Activated CD4-positive, CD25-positive, alpha-beta regulatory T cell treated with anti-CD3 and anti-CD28 coated beads, Interleukin-2, amount 50 U/mL, for 24 hours (primary cell): ENCODE results near the gene MCTP1.

Experiments
- ATAC-seq, 2 donors: fragments of 150-1000 bp; cut with Tn5 transposase; one replicate each; pipeline ENCODE4 v1.10.0; 2021; ENCODE audit warnings: mild to moderate bottlenecking in 1 of 2, moderate library complexity in 1 of 2

Gene MCTP1

DNA sequence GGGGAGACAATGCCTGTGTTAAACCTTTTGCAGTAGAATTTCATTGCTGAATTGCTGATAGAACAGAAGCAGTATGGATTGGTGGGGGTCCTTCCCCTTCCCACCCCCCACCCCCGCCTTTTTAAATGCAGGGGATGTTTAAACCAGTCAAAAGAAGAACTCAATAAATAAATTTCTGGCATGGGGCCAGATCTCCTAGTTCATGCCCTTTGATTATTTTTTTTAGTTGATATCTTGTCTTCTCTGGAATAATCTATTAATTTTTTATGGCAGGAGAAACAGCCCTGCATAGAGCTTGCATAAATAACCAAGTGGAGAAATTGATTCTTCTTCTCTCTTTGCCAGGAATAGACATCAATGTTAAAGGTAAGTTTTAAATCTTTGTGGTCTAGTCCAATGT, 593.6 kb downstream of the MCTP1 start:
- no peak for ATAC-seq

- no peak for ATAC-seq
Measured at GRCh38 chr5:94690778-94691177, 594.1 kb downstream of the MCTP1 start.

GRCh38 chr5:94689908-94690307, 595.0 kb downstream of the MCTP1 start:
- no peak for ATAC-seq

- no peak for ATAC-seq
Measured at GRCh38 chr5:94682814-94683520, 601.9 kb downstream of the MCTP1 start.

- no peak for ATAC-seq
Measured at GRCh38 chr5:94675965-94676618, 608.8 kb downstream of the MCTP1 start.

DNA sequence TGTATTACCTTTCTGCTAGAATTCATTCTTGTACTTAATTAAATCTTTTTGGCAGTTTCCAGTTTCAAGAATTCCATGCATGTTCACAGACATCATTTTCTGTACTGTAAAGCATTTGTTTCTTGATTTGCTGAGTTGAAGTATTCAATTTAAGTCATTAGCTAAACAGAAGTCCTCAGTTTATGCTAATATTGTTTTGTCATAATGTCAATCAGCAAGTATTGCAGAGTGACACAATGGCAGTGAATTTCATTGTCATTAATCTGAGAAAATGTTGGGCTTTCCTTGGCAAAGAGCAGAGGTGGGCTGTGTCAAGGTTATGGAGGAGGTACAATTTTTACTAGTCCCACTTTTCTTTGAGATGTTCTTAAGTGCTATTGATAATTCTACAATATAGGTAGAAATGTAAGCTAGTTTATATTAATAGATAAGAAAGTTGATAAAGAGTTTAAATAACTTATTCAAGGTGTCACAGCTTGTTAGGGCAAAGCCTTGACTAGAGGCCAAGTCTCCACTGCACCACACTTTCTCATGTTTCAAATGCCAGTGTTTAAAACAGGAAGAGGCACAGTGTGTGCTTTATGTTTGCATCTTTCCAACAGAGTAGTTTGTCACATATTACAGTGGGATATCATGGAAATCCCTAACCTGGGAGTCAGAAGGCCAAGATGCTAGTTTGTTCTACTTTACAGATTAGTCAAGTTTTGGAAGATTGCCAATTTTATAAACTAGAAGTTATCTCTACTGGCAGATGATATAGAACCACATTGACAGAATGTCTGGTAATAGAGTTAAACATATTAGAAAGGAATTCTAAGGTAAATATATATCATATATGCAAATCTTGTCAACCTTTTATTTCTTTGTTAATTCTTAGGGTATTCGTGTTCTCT, 610.2 kb downstream of the MCTP1 start:
- no peak for ATAC-seq

DNA sequence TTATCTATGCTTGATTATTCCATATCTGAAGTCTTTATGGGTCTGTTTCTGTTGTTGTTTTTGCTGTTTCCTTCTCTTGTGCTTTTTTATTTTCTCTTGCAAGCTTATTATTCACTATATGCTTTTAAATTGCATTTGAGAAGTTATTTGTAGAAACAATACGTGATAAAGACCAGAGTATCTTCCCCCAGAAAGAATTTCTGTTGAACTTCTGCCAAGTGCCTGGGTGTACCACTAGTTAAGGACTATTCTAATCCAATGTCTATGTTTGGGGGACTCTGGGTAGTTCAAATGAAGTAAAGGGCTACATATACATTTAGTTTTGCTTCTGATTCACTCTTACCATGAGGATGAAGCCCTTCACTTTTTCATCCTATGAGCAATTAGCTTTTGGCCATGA, 612.1 kb downstream of the MCTP1 start:
- no peak for ATAC-seq

- ATAC-seq, result no peak
Measured at GRCh38 chr5:94670726-94671125, 614.2 kb downstream of the MCTP1 start.

DNA sequence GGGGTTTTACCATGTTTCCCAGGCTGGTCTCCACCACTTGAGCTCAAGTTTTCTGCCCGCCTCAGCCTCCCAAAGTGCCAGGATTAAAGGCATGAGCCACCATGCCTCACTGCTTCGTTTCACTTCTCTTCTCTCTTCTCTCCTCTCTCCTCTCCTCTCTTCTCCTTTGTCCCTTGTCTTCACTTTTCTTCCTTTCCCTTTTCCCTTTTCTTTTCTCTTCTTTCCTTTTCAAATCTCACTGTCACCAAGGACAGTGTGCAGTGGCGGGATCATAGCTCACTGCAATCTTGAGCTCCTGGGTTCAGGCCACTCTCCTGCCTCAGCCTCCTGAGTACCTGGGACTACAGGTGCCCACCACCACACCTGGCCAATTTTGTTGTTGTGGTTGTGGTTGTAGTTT, 617.0 kb downstream of the MCTP1 start:
- ATAC-seq, result no peak

- no peak for ATAC-seq
Measured at GRCh38 chr5:94661086-94661485, 623.8 kb downstream of the MCTP1 start.

- ATAC-seq, result no peak
Measured at GRCh38 chr5:94660506-94660905, 624.4 kb downstream of the MCTP1 start.

DNA sequence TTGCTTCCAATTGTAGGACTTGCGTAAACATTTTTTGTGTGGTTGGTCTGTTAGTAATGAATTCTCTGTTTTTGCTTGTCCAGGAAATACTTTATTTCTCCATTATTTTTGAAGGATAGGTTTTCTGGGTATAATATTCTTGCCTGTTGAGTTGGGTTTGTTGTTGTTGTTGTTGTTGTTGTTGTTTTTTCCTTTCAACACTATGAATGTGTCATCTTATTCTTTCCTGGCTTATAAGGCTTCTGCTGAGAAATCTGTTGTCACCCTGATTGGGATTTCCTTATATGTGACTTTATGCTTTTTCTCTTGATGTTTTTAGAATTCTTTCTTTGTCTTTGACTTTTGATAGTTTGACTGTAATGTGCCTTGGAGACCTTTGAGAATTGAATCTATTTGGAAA, 626.6 kb downstream of the MCTP1 start:
- no peak for ATAC-seq
